NCI-H226 (cell line): Measurements from ENCODE around the gene PGLYRP2.

Experiments
- DNase-seq: peaks from one replicate; pipeline ENCODE4 v3.0.0-alpha.2; 2015

The PGLYRP2 gene

GRCh38 chr19:15422296-15423075 is 56.8 kb downstream of the PGLYRP2 start:
- no peak for DNase-seq

- DNase-seq: no peak
Measured at GRCh38 chr19:15421721-15422260, 57.5 kb downstream of the PGLYRP2 start.

- DNase-seq: no peak
Measured at GRCh38 chr19:15421136-15421695, 58.1 kb downstream of the PGLYRP2 start.

- DNase-seq: no peak
Measured at GRCh38 chr19:15419413-15420025, 59.8 kb downstream of the PGLYRP2 start.
